ENCODE measurements around the gene PINLYP. TPM values are rescaled to one million over a fixed set of nuclear protein-coding genes. Genes with fewer than 3 reads are reported as not detected.

The PINLYP gene
- total RNA-seq (2014; rRNA removed; shearing (Covaris generic)) (4.9 and 11.5 TPM in 2 replicates), total RNA-seq (2022) (0.40 and 0.81 TPM in 2 replicates), Bru-seq, nascent RNA (not detected), BruChase-seq, experiment 1, labeled RNA remaining after a 6-hour chase (percentile 5 among the genes with signal in this experiment), BruChase-seq, experiment 2, labeled RNA remaining after a 2-hour chase (percentile 13 among the genes with signal in this experiment)
- long read RNA-seq, result 0 reads

GRCh38 chr19:43575156-43575950 lies at the start of gene PINLYP, which contains the start of gene XRCC1:
Gene PINLYP (plus strand): TSS chr19:43575801. CDS start chr19:43577192, 1,391 bp downstream.
Gene XRCC1 (minus strand): TSS chr19:43575527. CDS start chr19:43575458, 69 bp downstream.
- peak within 1 kb of the TSS; percentile 89 for H3K4me3 ChIP-seq (ENCODE audit: low read depth, low read length, poor library complexity, severe bottlenecking)
- peaks cover 11% of the 10 kb centered on the region; the same call in 1 of the 2 replicates for H3K79me2 ChIP-seq (ENCODE audit: insufficient read depth, low read depth, low read length)
- ChIA-PET POLR2A (interaction anchor here (0.7 to 1.3 kb wide), 6 partner anchors 9 to 201 kb away, joined by 3 to 8 read pairs (median 3); partner anchors contain the start of genes IRGQ and ZNF576), CTCF (ENCODE audit: unreplicated experiment) (no interaction called here)
- peak within 1 kb of the TSS; percentile 96 for H3K4me2 ChIP-seq (ENCODE audit: low read length)
- no peaks in the 10 kb centered on the region for H4K20me1 ChIP-seq (ENCODE audit: insufficient read depth, low read length)
- no peaks in the 10 kb centered on the region for H3K9me2 ChIP-seq (ENCODE audit: insufficient read depth, low read length)
- peaks cover 10% of the 10 kb centered on the region for H3K36me3 ChIP-seq (ENCODE audit: insufficient read depth, low read length)
- H2AFZ ChIP-seq (ENCODE audit: low read length), result peak within 1 kb of the TSS; percentile 96
- TF ChIP-seq EZH2phosphoT487 (IDR thresholded peaks at IDR 0.05; ENCODE audit: borderline replicate concordance, low read depth, low read length), result no peak
- TF ChIP-seq CTCF (conservative IDR thresholded peaks at IDR 0.05; ENCODE audit: low read length), result no peak
- H3K27ac ChIP-seq (ENCODE audit: low read depth, low read length, poor library complexity, severe bottlenecking), result peak within 1 kb of the TSS; percentile 37
- intact Hi-C loops (cut with micrococcal nuclease; ENCODE audit: unreplicated experiment), result loop anchor here (1.0 kb wide), 1 partner anchor 21 kb away; the partner anchor contains the start of genes IRGQ and ZNF576
- no TSS peak for BruUV-seq (replicated peaks)
- DNase-seq (ENCODE audit: low spot score), result peak; percentile 98
- no peaks in the 10 kb centered on the region for H3K9me3 ChIP-seq (ENCODE audit: low read length)
- H3K4me1 ChIP-seq (ENCODE audit: insufficient read depth, low read length, poor library complexity, severe bottlenecking), result peaks cover 15% of the 10 kb centered on the region

GRCh38 chr19:43525836-43526771 lies 49.5 kb upstream of the PINLYP start:
- ChIA-PET CTCF (ENCODE audit: unreplicated experiment) (no interaction called here), POLR2A (no interaction called here)
- Histone ChIP-seq H3K79me2 (ENCODE audit: insufficient read depth, low read depth, low read length) (no peaks in the 10 kb centered on the region), H3K4me3 (ENCODE audit: low read depth, low read length, poor library complexity, severe bottlenecking) (no peak overlapping the region), H3K36me3 (ENCODE audit: insufficient read depth, low read length) (no peaks in the 10 kb centered on the region), H3K9me3 (ENCODE audit: low read length) (no peaks in the 10 kb centered on the region), H3K27ac (ENCODE audit: low read depth, low read length, poor library complexity, severe bottlenecking) (no peak overlapping the region), H3K4me2 (ENCODE audit: low read length) (peak overlapping the region; percentile 86), H3K9me2 (ENCODE audit: insufficient read depth, low read length) (no peaks in the 10 kb centered on the region), H3K4me1 (ENCODE audit: insufficient read depth, low read length, poor library complexity, severe bottlenecking) (peaks cover 18% of the 10 kb centered on the region), H2AFZ (ENCODE audit: low read length) (no peak overlapping the region; the same call in 1 of the 2 replicates), H4K20me1 (ENCODE audit: insufficient read depth, low read length) (no peaks in the 10 kb centered on the region)
- intact Hi-C loops (cut with micrococcal nuclease; ENCODE audit: unreplicated experiment), result no loop called here
- no peak for TF ChIP-seq EZH2phosphoT487 (IDR thresholded peaks at IDR 0.05; ENCODE audit: borderline replicate concordance, low read depth, low read length)
- no peak for DNase-seq (ENCODE audit: low spot score)
- no TSS peak for BruUV-seq (replicated peaks)
